ENCODE data around the gene MAP6D1.

- TF ChIP-seq, protein P1, sequence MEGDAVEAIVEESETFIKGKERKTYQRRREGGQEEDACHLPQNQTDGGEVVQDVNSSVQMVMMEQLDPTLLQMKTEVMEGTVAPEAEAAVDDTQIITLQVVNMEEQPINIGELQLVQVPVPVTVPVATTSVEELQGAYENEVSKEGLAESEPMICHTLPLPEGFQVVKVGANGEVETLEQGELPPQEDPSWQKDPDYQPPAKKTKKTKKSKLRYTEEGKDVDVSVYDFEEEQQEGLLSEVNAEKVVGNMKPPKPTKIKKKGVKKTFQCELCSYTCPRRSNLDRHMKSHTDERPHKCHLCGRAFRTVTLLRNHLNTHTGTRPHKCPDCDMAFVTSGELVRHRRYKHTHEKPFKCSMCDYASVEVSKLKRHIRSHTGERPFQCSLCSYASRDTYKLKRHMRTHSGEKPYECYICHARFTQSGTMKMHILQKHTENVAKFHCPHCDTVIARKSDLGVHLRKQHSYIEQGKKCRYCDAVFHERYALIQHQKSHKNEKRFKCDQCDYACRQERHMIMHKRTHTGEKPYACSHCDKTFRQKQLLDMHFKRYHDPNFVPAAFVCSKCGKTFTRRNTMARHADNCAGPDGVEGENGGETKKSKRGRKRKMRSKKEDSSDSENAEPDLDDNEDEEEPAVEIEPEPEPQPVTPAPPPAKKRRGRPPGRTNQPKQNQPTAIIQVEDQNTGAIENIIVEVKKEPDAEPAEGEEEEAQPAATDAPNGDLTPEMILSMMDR (IDR thresholded peaks at IDR 0.05) = no peak
- no peak for TF ChIP-seq POLR2A (IDR thresholded peaks at IDR 0.05)
Measured at GRCh38 chr3:183797996-183798395, 27.4 kb downstream of the MAP6D1 start.

All from tibial nerve (tissue), 3 donors.